Mesothelial cell of epicardium (in vitro differentiated cells): ENCODE results near the gene CABYR. TPM values are rescaled to one million over a fixed set of nuclear protein-coding genes. Genes with fewer than 3 reads are reported as not detected.
A peak's percentile ranks its signal among the peaks of the same experiment; 100 is the strongest.

Experiments
- DNase-seq, 2 experiments: peaks; one replicate each; pipeline ENCODE4 v3.0.0; 2021; ENCODE audit warnings: low spot score in 2 of 2; ENCODE audit not compliant: unreplicated experiment in 2 of 2
- H3K27ac Mint-ChIP-seq: 2 replicates; pipeline ENCODE4 v1.8.0; 2021; ENCODE audit warnings: mixed read lengths
- H3K27me3 Mint-ChIP-seq: 2 replicates; pipeline ENCODE4 v1.8.0; 2021; ENCODE audit warnings: low read depth, mixed read lengths
- H3K36me3 Mint-ChIP-seq: 2 replicates; pipeline ENCODE4 v1.8.0; 2021; ENCODE audit warnings: mixed read lengths
- H3K4me1 Mint-ChIP-seq: 2 replicates; pipeline ENCODE4 v1.8.0; 2021; ENCODE audit warnings: mixed read lengths
- H3K4me3 Mint-ChIP-seq: 2 replicates; pipeline ENCODE4 v1.8.0; 2021; ENCODE audit warnings: mild to moderate bottlenecking, moderate library complexity, mixed read lengths
- H3K9me3 Mint-ChIP-seq: 2 replicates; pipeline ENCODE4 v1.8.0; 2021; ENCODE audit warnings: mixed read lengths
- total RNA-seq: library from RNA; stranded (reverse); gene quantifications from 3 replicates; pipeline ENCODE4 v1.2.1, GENCODE V29; 2021
- TF ChIP-seq, protein P1 (sequence below): fragments of 200-600 bp; sonication (generic); IDR thresholded peaks from one replicate; pipeline ENCODE4 v1.5.0; 2021; ENCODE audit warnings: antibody characterized with exemption; ENCODE audit not compliant: unreplicated experiment

CABYR gene, protein sequence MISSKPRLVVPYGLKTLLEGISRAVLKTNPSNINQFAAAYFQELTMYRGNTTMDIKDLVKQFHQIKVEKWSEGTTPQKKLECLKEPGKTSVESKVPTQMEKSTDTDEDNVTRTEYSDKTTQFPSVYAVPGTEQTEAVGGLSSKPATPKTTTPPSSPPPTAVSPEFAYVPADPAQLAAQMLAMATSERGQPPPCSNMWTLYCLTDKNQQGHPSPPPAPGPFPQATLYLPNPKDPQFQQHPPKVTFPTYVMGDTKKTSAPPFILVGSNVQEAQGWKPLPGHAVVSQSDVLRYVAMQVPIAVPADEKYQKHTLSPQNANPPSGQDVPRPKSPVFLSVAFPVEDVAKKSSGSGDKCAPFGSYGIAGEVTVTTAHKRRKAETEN
- total RNA-seq: 13.1 to 14.8 TPM (median 13.7 TPM) in 3 replicates

- H3K9me3 Mint-ChIP-seq: peaks cover 5% of the 10 kb centered on the region
- H3K4me3 Mint-ChIP-seq: peak within 1 kb of the TSS; percentile 83
- peak; percentile 74 to 86 for DNase-seq
- H3K27me3 Mint-ChIP-seq: no peaks in the 10 kb centered on the region
- H3K36me3 Mint-ChIP-seq: peaks cover 9% of the 10 kb centered on the region
- peaks cover 9% of the 10 kb centered on the region for H3K4me1 Mint-ChIP-seq
- H3K27ac Mint-ChIP-seq: peak within 1 kb of the TSS; percentile 95
- TF ChIP-seq, protein P1, sequence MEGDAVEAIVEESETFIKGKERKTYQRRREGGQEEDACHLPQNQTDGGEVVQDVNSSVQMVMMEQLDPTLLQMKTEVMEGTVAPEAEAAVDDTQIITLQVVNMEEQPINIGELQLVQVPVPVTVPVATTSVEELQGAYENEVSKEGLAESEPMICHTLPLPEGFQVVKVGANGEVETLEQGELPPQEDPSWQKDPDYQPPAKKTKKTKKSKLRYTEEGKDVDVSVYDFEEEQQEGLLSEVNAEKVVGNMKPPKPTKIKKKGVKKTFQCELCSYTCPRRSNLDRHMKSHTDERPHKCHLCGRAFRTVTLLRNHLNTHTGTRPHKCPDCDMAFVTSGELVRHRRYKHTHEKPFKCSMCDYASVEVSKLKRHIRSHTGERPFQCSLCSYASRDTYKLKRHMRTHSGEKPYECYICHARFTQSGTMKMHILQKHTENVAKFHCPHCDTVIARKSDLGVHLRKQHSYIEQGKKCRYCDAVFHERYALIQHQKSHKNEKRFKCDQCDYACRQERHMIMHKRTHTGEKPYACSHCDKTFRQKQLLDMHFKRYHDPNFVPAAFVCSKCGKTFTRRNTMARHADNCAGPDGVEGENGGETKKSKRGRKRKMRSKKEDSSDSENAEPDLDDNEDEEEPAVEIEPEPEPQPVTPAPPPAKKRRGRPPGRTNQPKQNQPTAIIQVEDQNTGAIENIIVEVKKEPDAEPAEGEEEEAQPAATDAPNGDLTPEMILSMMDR: no peak
Measured at GRCh38 chr18:24138789-24139616, at the start of gene CABYR. TSS of gene CABYR (plus strand) at chr18:24139062. CDS start at chr18:24143115, 4,053 bp downstream.

GRCh38 chr18:24089076-24089475 is 49.8 kb upstream of the CABYR start:
- Mint-ChIP-seq H3K4me3 (no peak overlapping the region), H3K36me3 (peaks cover 24% of the 10 kb centered on the region), H3K27me3 (no peaks in the 10 kb centered on the region), H3K4me1 (no peaks in the 10 kb centered on the region), H3K9me3 (peaks cover 4% of the 10 kb centered on the region), H3K27ac (no peak overlapping the region)
- TF ChIP-seq, protein P1: no peak
- DNase-seq: no peak

GRCh38 chr18:24089515-24090337 is 49.1 kb upstream of the CABYR start:
- DNase-seq: no peak
- no peak overlapping the region for H3K27ac Mint-ChIP-seq
- no peaks in the 10 kb centered on the region for H3K27me3 Mint-ChIP-seq
- TF ChIP-seq, protein P1: no peak
- no peaks in the 10 kb centered on the region for H3K4me1 Mint-ChIP-seq
- peaks cover 6% of the 10 kb centered on the region for H3K9me3 Mint-ChIP-seq
- peaks cover 26% of the 10 kb centered on the region for H3K36me3 Mint-ChIP-seq
- no peak overlapping the region for H3K4me3 Mint-ChIP-seq

- no peak overlapping the region for H3K4me3 Mint-ChIP-seq
- TF ChIP-seq, protein P1: no peak
Measured at GRCh38 chr18:24090876-24091275, 48.0 kb upstream of the CABYR start.

DNA sequence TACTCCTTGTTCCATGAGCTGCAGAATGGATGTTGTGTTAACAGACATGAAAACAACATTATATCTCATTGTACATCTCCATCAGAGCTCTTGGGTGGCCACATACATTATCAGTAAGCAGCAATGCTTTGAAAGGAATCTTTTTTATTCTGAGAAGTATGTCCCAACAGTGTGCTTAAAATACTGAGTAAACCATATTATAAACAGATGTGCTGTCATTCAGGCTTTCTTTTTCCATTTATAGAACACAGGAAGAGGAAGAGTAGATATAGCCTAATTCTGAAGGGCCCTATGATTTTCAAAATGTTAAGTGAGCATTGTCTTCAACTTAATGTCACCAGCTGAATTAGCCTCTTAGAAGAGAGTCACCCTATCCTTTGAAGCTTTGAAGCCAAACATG is 44.3 kb upstream of the CABYR start:
- Mint-ChIP-seq H3K9me3 (peaks cover 20% of the 10 kb centered on the region), H3K4me3 (no peak overlapping the region), H3K36me3 (peaks cover 49% of the 10 kb centered on the region), H3K27ac (no peak overlapping the region), H3K4me1 (no peaks in the 10 kb centered on the region), H3K27me3 (no peaks in the 10 kb centered on the region)
- TF ChIP-seq, protein P1: no peak
- DNase-seq: no peak

More at GRCh38 chr18:24090876-24091275, 48.0 kb upstream of the CABYR start:
- Mint-ChIP-seq H3K4me1 (no peaks in the 10 kb centered on the region), H3K27ac (no peak overlapping the region), H3K36me3 (peaks cover 31% of the 10 kb centered on the region), H3K27me3 (no peaks in the 10 kb centered on the region), H3K9me3 (peaks cover 6% of the 10 kb centered on the region)
- no peak for DNase-seq
